ENCODE measurements around the gene ZNHIT6. TPM values are rescaled to one million over a fixed set of nuclear protein-coding genes. Genes with fewer than 3 reads are reported as not detected.

Gene ZNHIT6
- total RNA-seq, 1 donor from 2014 or later: 21.1 TPM

DNA sequence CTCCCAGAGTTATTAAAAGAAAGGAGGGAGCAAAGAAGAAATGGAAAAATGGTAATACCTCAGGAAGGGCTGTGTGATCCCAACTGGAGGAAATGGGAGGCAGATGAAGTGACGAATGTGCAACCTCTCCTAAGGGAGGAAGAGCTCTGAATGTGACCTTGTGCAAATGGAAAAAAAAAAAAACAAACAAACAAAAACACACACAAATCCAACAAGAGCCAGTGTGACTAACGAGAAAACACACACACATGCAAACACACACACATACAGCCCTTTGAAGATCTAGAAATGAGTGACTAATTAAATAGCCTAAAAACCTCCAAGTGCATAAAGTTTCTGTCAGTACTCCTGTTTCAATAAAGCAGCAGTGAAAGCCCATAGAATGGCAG, 78.7 kb downstream of the ZNHIT6 start:
- DNase-seq (no peak), ATAC-seq (ENCODE audit: low read depth) (no peak)
- Mint-ChIP-seq H3K4me3 (no peak overlapping the region), H3K27ac (no peak overlapping the region), H3K9me3 (peaks cover 6% of the 10 kb centered on the region), H3K4me1 (no peaks in the 10 kb centered on the region), H3K27me3 (no peaks in the 10 kb centered on the region), H3K36me3 (ENCODE audit: low read depth) (peaks cover 53% of the 10 kb centered on the region)
- TF ChIP-seq, protein P1, sequence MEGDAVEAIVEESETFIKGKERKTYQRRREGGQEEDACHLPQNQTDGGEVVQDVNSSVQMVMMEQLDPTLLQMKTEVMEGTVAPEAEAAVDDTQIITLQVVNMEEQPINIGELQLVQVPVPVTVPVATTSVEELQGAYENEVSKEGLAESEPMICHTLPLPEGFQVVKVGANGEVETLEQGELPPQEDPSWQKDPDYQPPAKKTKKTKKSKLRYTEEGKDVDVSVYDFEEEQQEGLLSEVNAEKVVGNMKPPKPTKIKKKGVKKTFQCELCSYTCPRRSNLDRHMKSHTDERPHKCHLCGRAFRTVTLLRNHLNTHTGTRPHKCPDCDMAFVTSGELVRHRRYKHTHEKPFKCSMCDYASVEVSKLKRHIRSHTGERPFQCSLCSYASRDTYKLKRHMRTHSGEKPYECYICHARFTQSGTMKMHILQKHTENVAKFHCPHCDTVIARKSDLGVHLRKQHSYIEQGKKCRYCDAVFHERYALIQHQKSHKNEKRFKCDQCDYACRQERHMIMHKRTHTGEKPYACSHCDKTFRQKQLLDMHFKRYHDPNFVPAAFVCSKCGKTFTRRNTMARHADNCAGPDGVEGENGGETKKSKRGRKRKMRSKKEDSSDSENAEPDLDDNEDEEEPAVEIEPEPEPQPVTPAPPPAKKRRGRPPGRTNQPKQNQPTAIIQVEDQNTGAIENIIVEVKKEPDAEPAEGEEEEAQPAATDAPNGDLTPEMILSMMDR (IDR thresholded peaks at IDR 0.05): no peak
- intact Hi-C loops (cut with micrococcal nuclease): no loop called here
- ChIA-PET POLR2A (interaction anchor here (0.7 kb wide), 1 partner anchor 26 kb away, joined by 3 read pairs; no protein-coding TSS in a partner anchor), CTCF (no interaction called here)

DNA sequence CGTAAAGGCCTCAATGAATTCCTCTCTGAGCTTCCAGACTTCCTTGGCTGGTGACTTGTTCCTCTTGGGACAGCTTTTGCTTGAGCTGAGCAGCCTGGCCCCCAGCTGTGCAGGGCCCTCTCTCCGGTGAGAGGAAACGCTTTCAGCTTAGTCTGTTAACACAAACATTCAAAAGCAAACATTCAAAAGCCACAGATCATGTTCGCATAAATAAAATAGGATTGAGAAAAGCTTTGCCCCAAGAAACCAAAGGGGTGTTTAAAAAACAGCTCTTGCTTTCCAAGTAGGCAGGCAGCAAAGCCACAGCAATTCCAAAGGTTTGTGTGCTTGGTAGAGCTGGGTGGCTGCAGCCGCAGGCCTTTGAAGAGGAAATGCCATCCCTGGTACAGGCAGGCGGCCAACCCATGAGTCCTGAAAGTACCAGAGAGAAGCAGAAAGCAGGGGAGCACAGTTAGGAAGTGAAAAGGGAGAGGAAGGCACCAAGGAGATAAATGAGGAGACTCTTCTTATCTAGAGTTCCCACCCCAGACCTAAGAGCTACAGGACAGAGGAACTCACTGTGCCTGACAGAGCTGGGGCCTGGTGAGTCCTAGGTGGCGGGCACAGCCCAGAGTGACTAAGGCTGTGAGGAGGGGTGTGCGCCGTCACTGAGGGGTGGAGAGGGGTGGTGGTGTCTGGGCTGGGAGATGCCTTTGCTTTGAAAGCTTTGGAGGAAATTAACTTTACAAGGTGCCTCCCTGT, 79.3 kb downstream of the ZNHIT6 start:
- no peaks in the 10 kb centered on the region for H3K27me3 Mint-ChIP-seq
- ATAC-seq (ENCODE audit: low read depth): no peak
- TF ChIP-seq, protein P1 (IDR thresholded peaks at IDR 0.05): no peak
- no peak for DNase-seq
- peaks cover 6% of the 10 kb centered on the region for H3K9me3 Mint-ChIP-seq
- no peak overlapping the region for H3K4me3 Mint-ChIP-seq
- intact Hi-C loops (cut with micrococcal nuclease): no loop called here
- no peaks in the 10 kb centered on the region for H3K4me1 Mint-ChIP-seq
- ChIA-PET POLR2A (interaction anchor here (0.7 kb wide), 1 partner anchor 26 kb away, joined by 3 read pairs; no protein-coding TSS in a partner anchor), CTCF (no interaction called here)
- H3K27ac Mint-ChIP-seq: no peak overlapping the region
- peaks cover 54% of the 10 kb centered on the region for H3K36me3 Mint-ChIP-seq (ENCODE audit: low read depth)

DNA sequence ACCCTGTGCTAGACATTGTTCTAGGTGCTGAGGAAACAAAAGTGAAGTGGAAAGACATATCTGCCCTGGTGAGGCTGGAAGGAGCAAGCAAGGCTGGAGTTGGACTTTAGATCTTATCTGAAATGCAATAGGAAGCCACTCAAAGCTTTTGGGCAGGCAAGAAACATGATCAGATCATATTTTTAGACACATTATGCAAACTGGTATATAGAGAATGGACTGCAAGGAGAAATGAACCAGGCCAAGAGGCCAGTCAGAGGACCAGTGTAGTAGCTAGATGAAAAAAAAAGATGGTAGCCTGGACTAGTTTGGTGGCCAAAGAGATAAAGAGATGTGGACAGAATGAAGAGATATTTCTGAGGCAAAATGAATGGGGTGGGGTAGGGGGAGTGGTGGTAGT, 81.4 kb downstream of the ZNHIT6 start:
- intact Hi-C loops (cut with micrococcal nuclease): no loop called here
- H3K9me3 Mint-ChIP-seq: peaks cover 13% of the 10 kb centered on the region
- ATAC-seq (ENCODE audit: low read depth) (no peak), DNase-seq (no peak)
- no peaks in the 10 kb centered on the region for H3K4me1 Mint-ChIP-seq
- no peaks in the 10 kb centered on the region for H3K27me3 Mint-ChIP-seq
- peaks cover 69% of the 10 kb centered on the region for H3K36me3 Mint-ChIP-seq (ENCODE audit: low read depth)
- no peak overlapping the region for H3K4me3 Mint-ChIP-seq
- H3K27ac Mint-ChIP-seq: no peak overlapping the region
- CTCF ChIA-PET: no interaction called here
- TF ChIP-seq, protein P1 (IDR thresholded peaks at IDR 0.05): no peak
- POLR2A ChIA-PET: no interaction called here

DNA sequence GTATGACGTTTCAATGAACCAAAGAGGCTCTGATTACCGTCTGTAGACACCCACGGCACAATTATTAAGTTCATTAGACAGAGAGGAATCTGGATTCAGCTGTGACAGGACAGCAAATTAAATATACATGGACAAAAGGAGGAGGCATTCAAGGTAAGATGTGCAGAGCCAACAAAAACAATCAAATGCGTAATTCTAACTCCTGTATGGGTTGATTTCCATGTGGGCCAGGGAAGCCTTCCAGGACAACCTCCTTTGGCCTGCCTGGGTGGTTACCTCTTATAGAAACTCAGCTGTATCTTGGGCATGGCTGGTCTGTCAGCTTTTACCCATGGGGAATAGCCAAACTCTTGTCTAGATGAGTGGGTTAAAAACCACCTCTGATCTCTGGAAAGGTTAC, 83.9 kb downstream of the ZNHIT6 start:
- Mint-ChIP-seq H3K4me1 (no peaks in the 10 kb centered on the region), H3K36me3 (ENCODE audit: low read depth) (peaks cover 64% of the 10 kb centered on the region), H3K4me3 (no peak overlapping the region), H3K9me3 (peaks cover 21% of the 10 kb centered on the region), H3K27ac (no peak overlapping the region), H3K27me3 (no peaks in the 10 kb centered on the region)
- CTCF ChIA-PET: no interaction called here
- TF ChIP-seq, protein P1 (IDR thresholded peaks at IDR 0.05): no peak
- no peak for DNase-seq
- POLR2A ChIA-PET: no interaction called here
- ATAC-seq (ENCODE audit: low read depth): no peak
- intact Hi-C loops (cut with micrococcal nuclease): no loop called here

DNA sequence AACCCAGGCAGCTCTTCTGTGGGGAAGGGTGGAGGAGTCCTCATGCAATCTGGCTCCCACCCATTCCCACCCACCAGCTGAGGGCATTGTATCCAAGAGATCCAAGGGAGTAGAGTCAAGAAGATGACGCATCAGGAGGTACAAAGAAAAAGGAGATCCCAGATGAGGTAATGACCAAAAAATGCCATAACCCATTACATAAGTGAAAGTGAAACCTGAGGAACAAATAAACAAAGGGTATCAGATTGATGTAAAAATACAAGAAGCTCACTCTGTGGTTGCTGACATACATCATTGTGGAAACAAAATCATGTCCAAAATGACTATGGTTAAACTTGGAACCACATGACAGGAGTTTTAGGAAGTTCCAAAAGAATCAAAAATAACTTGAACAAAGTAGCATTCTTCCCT, 85.2 kb downstream of the ZNHIT6 start:
- POLR2A ChIA-PET: no interaction called here
- Mint-ChIP-seq H3K4me1 (no peaks in the 10 kb centered on the region), H3K4me3 (no peak overlapping the region), H3K27me3 (no peaks in the 10 kb centered on the region), H3K36me3 (ENCODE audit: low read depth) (peaks cover 56% of the 10 kb centered on the region), H3K27ac (no peak overlapping the region), H3K9me3 (peaks cover 21% of the 10 kb centered on the region)
- intact Hi-C loops (cut with micrococcal nuclease): no loop called here
- CTCF ChIA-PET: no interaction called here
- ATAC-seq (ENCODE audit: low read depth) (no peak), DNase-seq (no peak)
- TF ChIP-seq, protein P1 (IDR thresholded peaks at IDR 0.05): no peak

Measured in activated B cell treated with CpG ODN at 0.5 μM for 24 hours (primary cell).